Measurements from ENCODE around the gene JADE3. TPM values are rescaled to one million over a fixed set of nuclear protein-coding genes. Genes with fewer than 3 reads are reported as not detected.

Gene JADE3
- total RNA-seq, 1 experiment from 2014 or later, result 14.3 TPM

GRCh38 chrX:47101206-47101605 lies 189.0 kb downstream of the JADE3 start (continued):
- TF ChIP-seq ZNF274 (IDR thresholded peaks at IDR 0.05; ENCODE audit: low read depth, low read length), result no peak
- TF ChIP-seq CTCF (IDR thresholded peaks at IDR 0.05 in 2 of 3, conservative IDR thresholded peaks at IDR 0.05 in 1 of 3; ENCODE audit: borderline replicate concordance in 1 of 3, insufficient read depth in 1 of 3, low read depth in 2 of 3, low read length in 2 of 3), result no peak
- TF ChIP-seq, protein P1, sequence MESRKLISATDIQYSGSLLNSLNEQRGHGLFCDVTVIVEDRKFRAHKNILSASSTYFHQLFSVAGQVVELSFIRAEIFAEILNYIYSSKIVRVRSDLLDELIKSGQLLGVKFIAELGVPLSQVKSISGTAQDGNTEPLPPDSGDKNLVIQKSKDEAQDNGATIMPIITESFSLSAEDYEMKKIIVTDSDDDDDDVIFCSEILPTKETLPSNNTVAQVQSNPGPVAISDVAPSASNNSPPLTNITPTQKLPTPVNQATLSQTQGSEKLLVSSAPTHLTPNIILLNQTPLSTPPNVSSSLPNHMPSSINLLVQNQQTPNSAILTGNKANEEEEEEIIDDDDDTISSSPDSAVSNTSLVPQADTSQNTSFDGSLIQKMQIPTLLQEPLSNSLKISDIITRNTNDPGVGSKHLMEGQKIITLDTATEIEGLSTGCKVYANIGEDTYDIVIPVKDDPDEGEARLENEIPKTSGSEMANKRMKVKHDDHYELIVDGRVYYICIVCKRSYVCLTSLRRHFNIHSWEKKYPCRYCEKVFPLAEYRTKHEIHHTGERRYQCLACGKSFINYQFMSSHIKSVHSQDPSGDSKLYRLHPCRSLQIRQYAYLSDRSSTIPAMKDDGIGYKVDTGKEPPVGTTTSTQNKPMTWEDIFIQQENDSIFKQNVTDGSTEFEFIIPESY (IDR thresholded peaks at IDR 0.05; ENCODE audit: extremely low read depth, insufficient replicate concordance, low read length), result no peak
- TF ChIP-seq FOSL1 (IDR thresholded peaks at IDR 0.05; ENCODE audit: low read depth), result no peak
- no peak for TF ChIP-seq EZH2 (IDR thresholded peaks at IDR 0.05)
- TF ChIP-seq MAX (IDR thresholded peaks at IDR 0.05), result no peak
- TF ChIP-seq TCF7L2 (IDR thresholded peaks at IDR 0.05; ENCODE audit: borderline replicate concordance, extremely low read depth, insufficient read depth, insufficient read length), result no peak

Other genes starting within 250 kb of the JADE3 start
- gene SLC9A7, start 153.3 kb upstream of the JADE3 start, total RNA-seq (2021; ENCODE audit: unreplicated experiment), result 18.6 TPM
- gene RP2, start 75.4 kb upstream of the JADE3 start, total RNA-seq (2021; ENCODE audit: unreplicated experiment), result 5.7 TPM
- gene RGN, start 166.0 kb downstream of the JADE3 start, total RNA-seq (2021; ENCODE audit: unreplicated experiment), result not detected
- 78.9 TPM for gene NDUFB11, start 232.3 kb downstream of the JADE3 start, total RNA-seq (2021; ENCODE audit: unreplicated experiment)
- 56.9 TPM for gene RBM10, start 232.8 kb downstream of the JADE3 start, total RNA-seq (2021; ENCODE audit: unreplicated experiment)

Data from HCT116 (cell line).